ENCODE data around the gene RPL18A. TPM values are rescaled to one million over a fixed set of nuclear protein-coding genes. Genes with fewer than 3 reads are reported as not detected.

RPL18A gene
- total and polyA plus RNA-seq, 2 of the 13 experiments (the other 11 are each of a cell fraction or from before 2014, with no cell fraction given), result 1,471 to 2,004 TPM

GRCh38 chr19:17860331-17860992 is 752 bp downstream of the RPL18A start (continued):
- TF ChIP-seq GPN1 (CRISPR knock-in tag; IDR thresholded peaks at IDR 0.05; ENCODE audit: borderline replicate concordance) (no peak), HDAC1 (CRISPR knock-in tag; IDR thresholded peaks at IDR 0.05) (no peak; the same call in none of the 2 replicates), ZNF773 (CRISPR knock-in tag; IDR thresholded peaks at IDR 0.05; ENCODE audit: borderline replicate concordance) (0 out of 2 replicates have a peak, but pooled peaks have one; percentile 34), HOXA7 (CRISPR knock-in tag; IDR thresholded peaks at IDR 0.05) (no peak), FOXJ3 (CRISPR knock-in tag; IDR thresholded peaks at IDR 0.05; ENCODE audit: borderline replicate concordance) (no peak), FOXO4 (CRISPR knock-in tag; conservative IDR thresholded peaks at IDR 0.05) (0 out of 2 replicates have a peak, but pooled peaks have one; percentile 74), SALL2 (CRISPR knock-in tag; IDR thresholded peaks at IDR 0.05) (peak; percentile 32; the same call in 1 of the 2 replicates), MXD4 (CRISPR knock-in tag; IDR thresholded peaks at IDR 0.05) (0 out of 2 replicates have a peak, but pooled peaks have one; percentile 6), EED (CRISPR knock-in tag; IDR thresholded peaks at IDR 0.05) (0 out of 2 replicates have a peak, but pooled peaks have one; percentile 38), ZNF775 (CRISPR knock-in tag; IDR thresholded peaks at IDR 0.05; ENCODE audit: borderline replicate concordance) (no peak), BORCS8-MEF2B (CRISPR knock-in tag; IDR thresholded peaks at IDR 0.05) (0 out of 2 replicates have a peak, but pooled peaks have one; percentile 46), ZNF597 (CRISPR knock-in tag; IDR thresholded peaks at IDR 0.05) (no peak), EP300 (IDR thresholded peaks at IDR 0.05; ENCODE audit: low read depth in 2 of 2, low read length in 2 of 2) (no peak), EP300 (CRISPR knock-in tag; IDR thresholded peaks at IDR 0.05; ENCODE audit: borderline replicate concordance) (no peak), ZNF382 (CRISPR knock-in tag; IDR thresholded peaks at IDR 0.05; ENCODE audit: borderline replicate concordance) (no peak), ZNF75D (CRISPR knock-in tag; IDR thresholded peaks at IDR 0.05; ENCODE audit: borderline replicate concordance) (no peak), ZNF367 (CRISPR knock-in tag; IDR thresholded peaks at IDR 0.05; ENCODE audit: borderline replicate concordance) (no peak), DMAP1 (CRISPR knock-in tag; IDR thresholded peaks at IDR 0.05) (no peak), ZIK1 (CRISPR knock-in tag; IDR thresholded peaks at IDR 0.05; ENCODE audit: borderline replicate concordance, low read depth) (no peak), TCF7 (IDR thresholded peaks at IDR 0.05; ENCODE audit: low read depth) (no peak), PHB2 (IDR thresholded peaks at IDR 0.05; ENCODE audit: partially characterized antibody) (no peak), CBX2 (IDR thresholded peaks at IDR 0.05; ENCODE audit: low read depth, low read length) (no peak), CBX2 (CRISPR knock-in tag; IDR thresholded peaks at IDR 0.05; ENCODE audit: low read depth) (no peak), BATF2 (CRISPR knock-in tag; IDR thresholded peaks at IDR 0.05) (0 out of 2 replicates have a peak, but pooled peaks have one; percentile 29)

Data from HepG2 (cell line).